Mesenchymal stem cell (in vitro differentiated cells and primary cell): ENCODE measurements around the gene TPSG1.

Experiments used
- DNase-seq: peaks from one replicate; pipeline ENCODE4 v3.0.0-alpha.2; 2013
- H2AFZ ChIP-seq: one replicate; pipeline ENCODE4 v1.6.1; 2013; ENCODE audit warnings: low read depth, mild to moderate bottlenecking, control low read depth, inconsistent platforms, low read length, moderate library complexity
- H2AK5ac ChIP-seq: 2 replicates; pipeline ENCODE4 v1.6.1; 2013; ENCODE audit warnings: low read length, moderate library complexity, mild to moderate bottlenecking, inconsistent platforms; ENCODE audit not compliant: severe bottlenecking
- H2BK120ac ChIP-seq: one replicate; pipeline ENCODE4 v1.6.1; 2013; ENCODE audit warnings: low read depth, mild to moderate bottlenecking, inconsistent platforms, low read length, moderate library complexity
- H2BK12ac ChIP-seq, 2 experiments: one replicate each; pipeline ENCODE4 v1.6.1; 2013; ENCODE audit warnings: inconsistent platforms in 2 of 2, low read length in 2 of 2, mild to moderate bottlenecking in 2 of 2, moderate library complexity in 2 of 2, control low read depth in 1 of 2
- H2BK15ac ChIP-seq: one replicate; pipeline ENCODE4 v1.6.1; 2013; ENCODE audit warnings: mild to moderate bottlenecking, low read depth, inconsistent platforms; ENCODE audit not compliant: poor library complexity, severe bottlenecking
- H2BK5ac ChIP-seq: 2 replicates; pipeline ENCODE4 v1.6.1; 2013; ENCODE audit warnings: low read depth, mild to moderate bottlenecking, low read length, control low read depth, inconsistent platforms; ENCODE audit not compliant: poor library complexity, severe bottlenecking
- H3K14ac ChIP-seq, 2 experiments: one replicate each; pipeline ENCODE4 v1.6.1; 2013; ENCODE audit warnings: inconsistent platforms in 2 of 2, low read length in 2 of 2, control low read depth in 1 of 2, mild to moderate bottlenecking in 1 of 2, moderate library complexity in 1 of 2
- H3K18ac ChIP-seq, 2 experiments: one replicate each; pipeline ENCODE4 v1.6.1; 2013; ENCODE audit warnings: inconsistent platforms in 2 of 2, low read length in 2 of 2, control low read depth in 1 of 2, low read depth in 1 of 2, mild to moderate bottlenecking in 1 of 2
- H3K23ac ChIP-seq, 2 experiments: one replicate each; pipeline ENCODE4 v1.6.1; 2013; ENCODE audit warnings: inconsistent platforms in 2 of 2, low read length in 2 of 2, mild to moderate bottlenecking in 2 of 2, moderate library complexity in 2 of 2, control low read depth in 1 of 2
- H3K27ac ChIP-seq: 2 replicates; pipeline ENCODE4 v1.5.1; 2013; ENCODE audit warnings: mild to moderate bottlenecking, moderate library complexity, low read length, control low read depth, inconsistent platforms; ENCODE audit not compliant: poor library complexity, severe bottlenecking
- H3K27me3 ChIP-seq, 2 experiments: 2 replicates each; pipeline versions ENCODE4 v1.6.1 to v1.7.0; 2013; ENCODE audit warnings: low read length in 2 of 2, mild to moderate bottlenecking in 2 of 2, moderate library complexity in 2 of 2, control low read depth in 1 of 2, inconsistent platforms in 1 of 2; ENCODE audit not compliant: control insufficient read depth in 1 of 2, insufficient read depth in 1 of 2
- H3K36me3 ChIP-seq, 2 experiments: 2 replicates each; pipeline versions ENCODE4 v1.6.1 to v1.7.0; 2013; ENCODE audit warnings: low read length in 2 of 2, control low read depth in 1 of 2, inconsistent platforms in 1 of 2, low read depth in 1 of 2, mild to moderate bottlenecking in 1 of 2; ENCODE audit not compliant: insufficient read depth in 2 of 2, control insufficient read depth in 1 of 2
- H3K4ac ChIP-seq, 2 experiments: one replicate each; pipeline ENCODE4 v1.6.1; 2013; ENCODE audit warnings: inconsistent platforms in 2 of 2, low read length in 2 of 2, mild to moderate bottlenecking in 2 of 2, moderate library complexity in 2 of 2, control low read depth in 1 of 2, low read depth in 1 of 2
- H3K4me1 ChIP-seq: 2 replicates; pipeline ENCODE4 v1.6.1; 2013; ENCODE audit warnings: low read depth, low read length, control low read depth; ENCODE audit not compliant: control insufficient read depth, insufficient read depth
- H3K4me2 ChIP-seq: 2 replicates; pipeline ENCODE4 v1.6.1; 2013; ENCODE audit warnings: low read length, mild to moderate bottlenecking, inconsistent platforms; ENCODE audit not compliant: poor library complexity, severe bottlenecking
- H3K4me3 ChIP-seq, 2 experiments: 2 replicates each; pipeline versions ENCODE4 v1.5.1 to v1.7.0; 2013; ENCODE audit warnings: low read length in 2 of 2, mild to moderate bottlenecking in 2 of 2, control low read depth in 1 of 2, low read depth in 1 of 2; ENCODE audit not compliant: insufficient read depth in 1 of 2
- H3K79me1 ChIP-seq: replicated peaks from 2 replicates; pipeline ENCODE4 v1.6.1; 2013; ENCODE audit warnings: mild to moderate bottlenecking, control low read depth, low read length, inconsistent platforms; ENCODE audit not compliant: poor library complexity, severe bottlenecking
- H3K9ac ChIP-seq: 2 replicates; pipeline ENCODE4 v1.7.0; 2013; ENCODE audit warnings: mild to moderate bottlenecking, low read length, moderate library complexity
- H3K9me3 ChIP-seq: 2 replicates; pipeline ENCODE4 v1.7.0; 2013; ENCODE audit warnings: mild to moderate bottlenecking, low read length; ENCODE audit not compliant: control insufficient read depth
- H4K8ac ChIP-seq: one replicate; pipeline ENCODE4 v1.6.1; 2013; ENCODE audit warnings: inconsistent platforms, mild to moderate bottlenecking, low read length, moderate library complexity
- H4K91ac ChIP-seq: one replicate; pipeline ENCODE4 v1.6.1; 2013; ENCODE audit warnings: mild to moderate bottlenecking, low read length, inconsistent platforms
- WGBS: methylation state at CpG from one replicate; pipeline ENCODE4 v1.1.7; 2013; ENCODE audit warnings: mixed read lengths; 5-methylcytosine and 5-hydroxymethylcytosine counted together

TPSG1 gene

DNA sequence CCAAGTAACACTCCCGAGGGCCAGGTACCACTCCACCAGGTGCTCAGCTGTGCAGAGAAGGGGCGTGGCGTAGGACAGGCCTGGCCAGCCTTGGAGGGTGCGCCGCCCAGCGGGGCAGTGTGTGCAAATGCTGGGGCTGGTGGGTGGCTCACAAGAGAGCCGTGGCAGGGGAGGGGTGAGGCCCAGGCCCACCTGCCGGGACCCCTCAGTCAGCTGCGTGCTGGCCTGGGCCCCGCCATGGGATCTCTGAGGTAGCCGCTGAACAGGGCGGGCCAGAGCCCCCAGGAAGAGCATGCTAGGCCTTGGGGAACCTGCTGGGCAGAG is 8.8 kb downstream of the TPSG1 start:
- DNase-seq: no peak
- Histone ChIP-seq H3K23ac (no peak overlapping the region), H2BK12ac (no peak overlapping the region), H3K27me3 (no peaks in the 10 kb centered on the region), H3K14ac (no peak overlapping the region), H3K4me3 (no peak overlapping the region), H3K9me3 (no peaks in the 10 kb centered on the region), H2BK120ac (no peak overlapping the region), H2BK15ac (no peak overlapping the region), H3K27ac (no peak overlapping the region), H3K36me3 (peaks cover 0 to 18% of the 10 kb centered on the region in 2 experiments), H2AFZ (no peak overlapping the region), H4K91ac (no peak overlapping the region), H3K79me1 (no peaks in the 10 kb centered on the region), H3K4ac (no peak overlapping the region), H3K18ac (no peak overlapping the region), H4K8ac (no peak overlapping the region), H2AK5ac (no peak overlapping the region), H2BK5ac (no peak overlapping the region), H3K4me1 (no peaks in the 10 kb centered on the region), H3K9ac (no peak overlapping the region), H3K4me2 (no peak overlapping the region)
- WGBS: 86% methylated on average over 12 of the region's 12 CpGs

DNA sequence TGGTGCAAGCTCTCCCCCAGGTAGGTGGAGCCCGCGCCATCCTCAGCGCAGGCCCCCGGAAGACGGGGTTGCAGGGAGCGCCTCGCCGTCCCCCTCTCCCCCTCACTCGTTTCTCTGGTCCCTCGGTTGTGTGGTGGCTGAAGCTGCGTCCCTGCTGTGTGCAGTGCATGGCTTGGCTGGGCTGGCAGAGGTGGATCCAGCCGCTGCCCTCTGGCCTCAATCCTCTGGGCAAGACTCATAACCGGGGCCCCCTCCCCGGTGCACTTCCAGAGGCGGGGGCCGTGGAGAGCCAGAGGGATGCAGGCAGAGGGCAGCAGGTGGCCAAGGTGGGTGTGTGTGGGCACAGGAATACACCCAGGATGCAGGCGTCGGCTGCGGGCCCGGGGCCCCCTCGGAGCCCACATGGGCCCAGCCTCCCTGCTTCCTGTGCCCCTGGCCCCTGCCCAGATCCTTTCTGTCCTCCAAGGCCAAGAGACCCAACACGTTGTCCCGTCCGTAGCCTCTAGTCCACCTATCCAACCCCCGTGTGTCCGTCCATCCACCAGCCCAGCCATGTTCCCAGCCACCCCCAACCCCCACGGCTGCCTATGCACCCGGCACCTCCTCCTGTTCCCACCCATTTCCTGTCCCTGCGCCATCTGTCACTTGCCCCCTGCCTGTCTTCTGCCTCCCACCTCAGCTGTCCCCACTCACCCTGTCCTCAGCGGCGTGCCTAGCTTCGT is 9.3 kb downstream of the TPSG1 start:
- WGBS: 82% methylated on average over 30 of the region's 32 CpGs
- Histone ChIP-seq H3K9ac (no peak overlapping the region), H2AK5ac (no peak overlapping the region)

DNA sequence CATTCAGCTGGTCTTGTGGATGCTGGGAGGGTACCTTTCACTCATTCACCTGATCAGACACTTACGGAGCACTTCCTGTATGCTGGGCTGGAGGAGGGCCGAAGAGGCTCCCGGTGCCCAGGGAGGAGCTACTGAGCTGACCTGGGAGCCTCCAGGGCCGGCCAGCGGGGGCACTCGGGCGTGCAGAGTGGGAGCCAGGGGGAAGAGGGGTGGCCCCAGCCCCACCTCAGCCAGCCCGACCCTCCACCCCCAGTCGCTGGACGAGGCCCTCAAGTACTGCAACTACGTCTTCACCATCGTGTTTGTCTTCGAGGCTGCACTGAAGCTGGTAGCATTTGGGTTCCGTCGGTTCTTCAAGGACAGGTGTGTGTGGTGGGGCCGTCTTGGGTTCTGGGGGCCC is 10.3 kb downstream of the TPSG1 start:
- Histone ChIP-seq H3K4ac (no peak overlapping the region), H2AFZ (no peak overlapping the region), H2BK12ac (no peak overlapping the region), H2AK5ac (no peak overlapping the region), H3K4me3 (no peak overlapping the region), H3K9me3 (no peaks in the 10 kb centered on the region), H4K8ac (no peak overlapping the region), H3K14ac (no peak overlapping the region), H3K4me1 (no peaks in the 10 kb centered on the region), H3K4me2 (no peak overlapping the region), H3K79me1 (no peaks in the 10 kb centered on the region), H3K27me3 (no peaks in the 10 kb centered on the region), H4K91ac (no peak overlapping the region), H2BK120ac (no peak overlapping the region), H3K18ac (no peak overlapping the region), H3K27ac (no peak overlapping the region), H3K36me3 (peaks cover 0 to 17% of the 10 kb centered on the region in 2 experiments), H3K23ac (no peak overlapping the region), H3K9ac (no peak overlapping the region), H2BK5ac (no peak overlapping the region), H2BK15ac (no peak overlapping the region)
- 89% methylated on average over 16 of the region's 16 CpGs for WGBS
- DNase-seq: no peak

More for the DNA sequence above, 9.3 kb downstream of the TPSG1 start:
- no peak for DNase-seq
- Histone ChIP-seq H3K4me2 (no peak overlapping the region), H2BK5ac (no peak overlapping the region), H3K27me3 (no peaks in the 10 kb centered on the region), H3K79me1 (no peaks in the 10 kb centered on the region), H3K4ac (no peak overlapping the region), H3K14ac (no peak overlapping the region), H3K27ac (no peak overlapping the region), H2BK15ac (no peak overlapping the region), H3K23ac (no peak overlapping the region), H4K91ac (no peak overlapping the region), H2AFZ (no peak overlapping the region), H3K4me1 (no peaks in the 10 kb centered on the region), H2BK120ac (no peak overlapping the region), H3K9me3 (no peaks in the 10 kb centered on the region), H3K36me3 (peaks cover 0 to 17% of the 10 kb centered on the region in 2 experiments), H3K18ac (no peak overlapping the region), H4K8ac (no peak overlapping the region), H2BK12ac (no peak overlapping the region), H3K4me3 (no peak overlapping the region)

DNA sequence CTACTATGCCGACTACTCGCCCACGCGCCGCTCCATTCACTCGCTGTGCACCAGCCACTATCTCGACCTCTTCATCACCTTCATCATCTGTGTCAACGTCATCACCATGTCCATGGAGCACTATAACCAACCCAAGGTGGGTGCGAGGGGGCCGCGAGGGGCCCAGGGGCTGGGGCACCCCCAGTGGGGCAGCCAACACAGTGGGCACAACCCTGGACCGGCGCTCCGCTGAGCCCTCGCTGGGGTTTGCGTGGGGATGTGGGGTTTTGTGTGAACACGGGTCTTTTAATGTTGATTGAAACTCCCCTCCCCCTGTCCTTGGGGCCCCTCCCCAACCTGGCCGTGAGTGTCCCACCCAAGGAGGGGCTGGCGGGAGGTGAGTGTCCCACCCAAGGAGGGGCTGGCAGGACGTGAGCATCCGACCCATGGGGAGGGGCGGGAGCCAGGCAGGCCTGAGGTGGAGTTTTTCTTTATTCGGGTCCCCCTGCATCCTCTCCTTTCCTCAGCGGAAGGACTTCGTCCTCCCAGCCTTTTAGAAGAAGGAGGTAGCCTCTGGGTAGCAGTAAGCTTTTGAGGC is 11.2 kb downstream of the TPSG1 start:
- no peak overlapping the region for H4K91ac ChIP-seq
- H2BK5ac ChIP-seq: no peak overlapping the region
- no peaks in the 10 kb centered on the region for H3K27me3 ChIP-seq
- no peak overlapping the region for H3K14ac ChIP-seq
- H4K8ac ChIP-seq: no peak overlapping the region
- H3K9me3 ChIP-seq: no peaks in the 10 kb centered on the region
- H3K18ac ChIP-seq: no peak overlapping the region
- H2BK120ac ChIP-seq: no peak overlapping the region
- no peak overlapping the region for H3K27ac ChIP-seq
- no peak overlapping the region for H3K4me3 ChIP-seq
- WGBS: 92% methylated on average over 20 of the region's 25 CpGs
- H3K4ac ChIP-seq: no peak overlapping the region
- H3K4me2 ChIP-seq: no peak overlapping the region
- H2AK5ac ChIP-seq: no peak overlapping the region
- H2BK15ac ChIP-seq: no peak overlapping the region
- DNase-seq: no peak
- no peak overlapping the region for H2AFZ ChIP-seq
- no peak overlapping the region for H3K23ac ChIP-seq
- H3K4me1 ChIP-seq: no peaks in the 10 kb centered on the region
- H3K9ac ChIP-seq: no peak overlapping the region
- H3K79me1 ChIP-seq: no peaks in the 10 kb centered on the region
- peaks cover 0 to 16% of the 10 kb centered on the region in 2 experiments for H3K36me3 ChIP-seq
- H2BK12ac ChIP-seq: no peak overlapping the region
